ENCODE results near the gene ETNPPL.
"Not testable (repeated sequence)": the region's sequence is repeated elsewhere in the genome, so short reads cannot be mapped to it uniquely, and the experiment has no call there.

The ETNPPL gene

DNA sequence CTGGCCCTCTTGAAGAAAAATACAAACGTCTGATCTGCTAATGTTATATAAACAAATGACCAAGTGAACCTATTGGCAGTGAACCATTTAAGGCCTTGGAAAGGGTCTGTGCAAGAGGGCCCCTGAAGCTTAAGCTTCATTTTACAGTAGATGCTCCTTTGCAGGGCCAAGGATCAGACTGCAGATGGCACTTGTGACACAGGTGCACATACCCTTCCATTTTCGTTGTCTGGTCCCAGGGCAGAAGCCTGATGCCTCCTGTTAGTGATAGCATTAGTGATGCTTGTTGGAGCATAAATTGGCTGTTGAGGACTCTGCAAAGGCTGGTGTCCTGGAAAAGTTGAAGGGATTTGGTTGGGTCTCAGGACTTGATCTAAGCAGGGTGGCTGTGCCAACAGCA, 46.5 kb downstream of the ETNPPL start:
- DNase-seq (ENCODE audit: extremely low read depth, low read depth): no peak
- TF ChIP-seq, protein P1, sequence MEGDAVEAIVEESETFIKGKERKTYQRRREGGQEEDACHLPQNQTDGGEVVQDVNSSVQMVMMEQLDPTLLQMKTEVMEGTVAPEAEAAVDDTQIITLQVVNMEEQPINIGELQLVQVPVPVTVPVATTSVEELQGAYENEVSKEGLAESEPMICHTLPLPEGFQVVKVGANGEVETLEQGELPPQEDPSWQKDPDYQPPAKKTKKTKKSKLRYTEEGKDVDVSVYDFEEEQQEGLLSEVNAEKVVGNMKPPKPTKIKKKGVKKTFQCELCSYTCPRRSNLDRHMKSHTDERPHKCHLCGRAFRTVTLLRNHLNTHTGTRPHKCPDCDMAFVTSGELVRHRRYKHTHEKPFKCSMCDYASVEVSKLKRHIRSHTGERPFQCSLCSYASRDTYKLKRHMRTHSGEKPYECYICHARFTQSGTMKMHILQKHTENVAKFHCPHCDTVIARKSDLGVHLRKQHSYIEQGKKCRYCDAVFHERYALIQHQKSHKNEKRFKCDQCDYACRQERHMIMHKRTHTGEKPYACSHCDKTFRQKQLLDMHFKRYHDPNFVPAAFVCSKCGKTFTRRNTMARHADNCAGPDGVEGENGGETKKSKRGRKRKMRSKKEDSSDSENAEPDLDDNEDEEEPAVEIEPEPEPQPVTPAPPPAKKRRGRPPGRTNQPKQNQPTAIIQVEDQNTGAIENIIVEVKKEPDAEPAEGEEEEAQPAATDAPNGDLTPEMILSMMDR (IDR thresholded peaks at IDR 0.05; ENCODE audit: low read depth, low read length): no peak

DNA sequence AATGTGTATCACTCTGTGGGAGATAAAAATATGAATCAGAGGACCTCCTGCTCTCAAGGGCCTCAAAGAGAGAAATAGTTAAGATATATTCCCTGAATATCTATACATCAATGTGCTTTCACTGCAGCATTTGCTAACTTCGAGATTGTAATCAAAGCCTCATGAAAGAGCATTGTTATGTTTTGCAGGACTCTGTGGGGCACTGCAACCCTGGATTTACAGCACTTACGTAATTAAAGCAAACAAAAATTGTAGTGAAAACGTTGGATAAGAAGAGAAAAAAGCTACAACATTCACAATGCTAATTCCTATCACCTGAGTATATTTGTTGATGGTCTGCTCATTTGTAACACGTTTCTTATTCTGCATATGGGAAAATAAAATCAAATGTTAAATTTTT, 48.0 kb downstream of the ETNPPL start:
- no peak for DNase-seq (ENCODE audit: extremely low read depth, low read depth)
- TF ChIP-seq, protein P1 (IDR thresholded peaks at IDR 0.05; ENCODE audit: low read depth, low read length): no peak

DNA sequence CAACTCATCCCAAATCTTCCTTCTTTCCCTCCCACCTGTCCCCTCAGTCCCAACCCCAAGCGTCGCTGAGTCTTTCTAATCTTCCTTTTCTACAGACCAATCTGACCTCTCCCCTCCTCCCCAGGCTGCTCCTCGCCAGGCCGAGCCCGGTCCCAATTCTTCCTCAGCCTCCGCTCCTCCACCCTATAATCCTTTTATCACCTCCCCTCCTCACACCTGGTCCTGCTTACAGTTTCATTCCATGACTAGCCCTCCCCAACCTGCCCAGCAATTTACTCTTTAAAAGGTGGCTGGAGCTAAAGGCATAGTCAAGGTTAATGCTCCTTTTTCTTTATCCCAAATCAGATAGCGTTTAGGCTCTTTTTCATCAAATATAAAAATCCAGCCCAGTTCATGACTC, 52.3 kb downstream of the ETNPPL start:
- DNase-seq (ENCODE audit: extremely low read depth, low read depth): not testable (repeated sequence)

DNA sequence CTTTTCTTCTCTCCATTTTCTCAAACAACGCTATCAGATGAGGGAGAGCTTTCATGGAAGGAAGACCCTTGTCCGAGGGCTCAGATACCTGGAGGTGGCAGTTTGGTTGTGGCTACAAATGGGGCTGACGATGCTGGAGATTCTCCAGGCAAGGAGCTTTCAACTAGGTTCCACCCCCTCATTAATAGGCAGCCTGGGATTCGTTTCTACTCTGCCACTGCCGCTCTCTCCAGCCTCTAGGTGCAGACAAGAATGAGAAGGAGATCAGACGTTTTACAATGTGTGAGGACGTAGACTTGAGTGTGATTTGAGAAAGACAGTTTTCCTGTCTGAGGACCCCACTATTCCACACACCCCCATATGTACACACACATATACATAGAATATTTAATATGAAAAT, 53.1 kb downstream of the ETNPPL start:
- TF ChIP-seq, protein P1 (IDR thresholded peaks at IDR 0.05; ENCODE audit: low read depth, low read length): no peak

DNA sequence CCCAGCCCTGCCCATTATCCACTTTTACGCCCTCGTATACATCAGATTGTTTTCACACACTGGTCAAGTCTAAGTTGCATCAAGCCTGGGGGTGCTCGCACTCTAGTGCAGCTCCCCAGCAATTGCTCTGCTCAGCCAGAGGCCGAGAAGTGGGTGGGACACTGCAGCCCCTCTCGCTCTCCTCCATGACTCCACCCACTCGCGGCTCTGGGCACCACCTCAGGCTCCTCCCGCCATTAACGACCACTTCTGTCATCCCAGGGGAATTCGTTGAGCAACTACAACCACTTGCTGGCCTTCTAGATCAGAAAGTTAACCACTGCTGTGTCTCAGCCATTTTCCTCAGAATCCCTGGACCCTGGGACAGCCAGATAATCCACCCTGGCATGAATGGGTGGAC, 53.6 kb downstream of the ETNPPL start:
- no peak for DNase-seq (ENCODE audit: extremely low read depth, low read depth)
- TF ChIP-seq, protein P1 (IDR thresholded peaks at IDR 0.05; ENCODE audit: low read depth, low read length): no peak

More for the DNA sequence above, 53.1 kb downstream of the ETNPPL start:
- no peak for DNase-seq (ENCODE audit: extremely low read depth, low read depth)

DNA sequence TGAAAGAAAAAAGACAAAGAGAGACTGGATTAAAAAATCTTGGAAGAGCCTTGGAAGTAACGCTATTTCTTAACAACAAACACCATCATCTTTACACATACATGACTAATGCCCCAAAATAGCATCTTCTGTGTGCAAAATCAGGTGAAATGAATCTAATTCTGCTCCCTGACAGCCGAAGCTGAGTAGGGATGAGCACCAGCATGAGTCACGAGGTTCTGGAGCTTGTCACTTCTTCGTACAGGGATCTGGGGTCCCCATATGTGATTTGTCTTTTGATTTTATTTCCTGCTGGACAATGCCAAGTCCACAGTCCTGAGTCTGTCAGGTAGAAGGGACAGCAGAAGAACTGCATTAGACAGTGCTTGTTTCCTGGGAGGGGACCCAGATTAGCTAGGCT, 56.6 kb downstream of the ETNPPL start:
- TF ChIP-seq, protein P1 (IDR thresholded peaks at IDR 0.05; ENCODE audit: low read depth, low read length): no peak
- DNase-seq (ENCODE audit: extremely low read depth, low read depth): no peak

DNA sequence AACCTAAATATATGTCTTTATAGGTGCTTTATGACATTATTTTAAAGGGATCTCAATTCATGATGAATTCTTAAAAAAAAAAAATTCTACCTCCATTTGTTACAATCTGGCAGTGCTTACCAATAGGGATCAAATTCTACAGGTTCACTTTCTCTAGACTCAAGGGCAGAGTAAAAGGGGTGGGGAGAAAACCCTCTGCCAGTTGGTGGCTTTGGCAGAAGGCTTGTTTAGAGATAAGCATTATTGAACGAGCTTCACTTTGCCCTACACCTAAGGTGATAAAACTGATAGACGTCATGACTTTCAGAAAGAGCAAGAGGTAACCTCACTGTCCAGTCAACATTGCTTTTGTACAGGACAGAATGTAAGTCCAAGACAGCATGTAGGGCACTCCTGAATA, 58.9 kb downstream of the ETNPPL start:
- no peak for DNase-seq (ENCODE audit: extremely low read depth, low read depth)
- TF ChIP-seq, protein P1 (IDR thresholded peaks at IDR 0.05; ENCODE audit: low read depth, low read length): no peak

DNA sequence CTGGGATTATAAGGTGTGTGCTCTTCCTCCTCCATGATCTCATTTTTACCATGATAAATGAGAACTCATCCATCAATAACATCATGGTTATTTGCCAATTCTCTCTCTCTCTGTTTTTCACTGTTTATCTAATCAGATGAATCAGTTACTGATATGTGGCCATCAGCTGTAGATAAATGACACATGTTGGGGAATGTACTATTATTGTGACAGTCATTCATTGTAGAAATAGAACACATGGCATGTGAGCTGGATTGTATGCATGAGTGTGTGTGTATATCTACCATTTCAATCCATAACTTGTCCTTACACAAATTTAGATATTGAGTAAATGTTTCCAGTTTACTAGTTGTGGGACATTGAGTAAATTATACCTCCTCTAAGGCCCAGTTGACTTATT, 59.5 kb downstream of the ETNPPL start:
- no peak for DNase-seq (ENCODE audit: extremely low read depth, low read depth)
- TF ChIP-seq, protein P1 (IDR thresholded peaks at IDR 0.05; ENCODE audit: low read depth, low read length): no peak
